Astrocyte (in vitro differentiated cells and primary cell): Measurements from ENCODE around the gene QSER1.

ENCODE experiments used
- EZH2 ChIP-seq: IDR thresholded peaks from 2 replicates; pipeline ENCODE4 v1.6.1; 2012; ENCODE audit warnings: mild to moderate bottlenecking, low read length, inconsistent platforms; ENCODE audit not compliant: insufficient read depth
- TF ChIP-seq, protein P1 (sequence below): IDR thresholded peaks from 2 replicates; pipeline ENCODE4 v1.5.1; 2011; ENCODE audit warnings: low read depth, mild to moderate bottlenecking, inconsistent platforms, low read length, moderate library complexity; ENCODE audit not compliant: insufficient read depth

DNA sequence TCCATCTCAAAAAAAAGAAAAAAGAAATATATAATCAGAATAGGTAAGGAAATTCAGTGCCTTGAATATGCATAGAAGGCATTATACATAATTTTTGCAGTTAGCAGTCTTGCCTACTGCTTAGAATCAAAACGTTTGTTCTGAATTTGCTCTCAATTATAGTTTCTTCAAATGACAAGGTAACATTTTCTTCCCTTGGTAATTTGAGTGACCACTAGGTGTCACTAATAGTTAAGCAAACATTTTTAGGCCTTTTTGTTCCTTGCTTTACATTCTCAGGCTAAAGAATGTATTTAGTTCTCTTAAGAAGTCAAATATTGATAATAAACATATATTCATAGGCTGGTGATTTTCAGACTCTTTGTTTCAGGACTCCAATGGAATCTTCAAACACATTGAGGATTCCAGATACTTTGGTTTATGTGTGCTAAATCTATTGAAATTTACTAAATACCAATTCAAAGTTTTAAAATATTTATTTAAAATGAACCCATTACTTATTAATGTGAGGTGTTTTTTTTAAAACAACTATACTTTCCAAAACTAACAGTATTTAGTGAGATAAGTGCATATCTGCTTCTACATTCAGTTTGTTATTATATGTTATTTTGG lies 68.0 kb downstream of the QSER1 start:
- TF ChIP-seq, protein P1, sequence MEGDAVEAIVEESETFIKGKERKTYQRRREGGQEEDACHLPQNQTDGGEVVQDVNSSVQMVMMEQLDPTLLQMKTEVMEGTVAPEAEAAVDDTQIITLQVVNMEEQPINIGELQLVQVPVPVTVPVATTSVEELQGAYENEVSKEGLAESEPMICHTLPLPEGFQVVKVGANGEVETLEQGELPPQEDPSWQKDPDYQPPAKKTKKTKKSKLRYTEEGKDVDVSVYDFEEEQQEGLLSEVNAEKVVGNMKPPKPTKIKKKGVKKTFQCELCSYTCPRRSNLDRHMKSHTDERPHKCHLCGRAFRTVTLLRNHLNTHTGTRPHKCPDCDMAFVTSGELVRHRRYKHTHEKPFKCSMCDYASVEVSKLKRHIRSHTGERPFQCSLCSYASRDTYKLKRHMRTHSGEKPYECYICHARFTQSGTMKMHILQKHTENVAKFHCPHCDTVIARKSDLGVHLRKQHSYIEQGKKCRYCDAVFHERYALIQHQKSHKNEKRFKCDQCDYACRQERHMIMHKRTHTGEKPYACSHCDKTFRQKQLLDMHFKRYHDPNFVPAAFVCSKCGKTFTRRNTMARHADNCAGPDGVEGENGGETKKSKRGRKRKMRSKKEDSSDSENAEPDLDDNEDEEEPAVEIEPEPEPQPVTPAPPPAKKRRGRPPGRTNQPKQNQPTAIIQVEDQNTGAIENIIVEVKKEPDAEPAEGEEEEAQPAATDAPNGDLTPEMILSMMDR: peak; percentile 68
- no peak for TF ChIP-seq EZH2
